H1 (cell line): ENCODE measurements around the gene PDE4C. TPM values are rescaled to one million over a fixed set of nuclear protein-coding genes. Genes with fewer than 3 reads are reported as not detected.
A peak's percentile ranks its signal among the peaks of the same experiment; 100 is the strongest.

ENCODE experiments used
- CTCF ChIA-PET: fragments of 300-600 bp; sonication (Branson Sonifier 250); formaldehyde crosslinking; loops from one replicate; lab custom pipeline; 2021; ENCODE audit not compliant: partially characterized antibody; lab: Charles Lee
- POLR2A ChIA-PET: fragments of 300-600 bp; sonication (Branson Sonifier 250); formaldehyde crosslinking; loops from one replicate; lab custom pipeline; 2021; ENCODE audit warnings: inconsistent platforms; ENCODE audit not compliant: partially characterized antibody; lab: Charles Lee
- DNase-seq, 2 experiments: peaks; one replicate each; pipeline versions ENCODE4 v3.0.0 to v3.0.0-alpha.2; 2010 to 2022; ENCODE audit warnings: low spot score in 2 of 2, low read depth in 1 of 2, mixed read lengths in 1 of 2
- FAIRE-seq: peaks from 2 replicates; lab custom pipeline; 2011; peaks lifted over from hg19 to GRCh38; lab: Jason Lieb, UNC
- H2AFZ ChIP-seq: 2 replicates; pipeline ENCODE4 v1.8.1; 2012; ENCODE audit warnings: low read length, inconsistent platforms
- H2AK5ac ChIP-seq: 2 replicates; pipeline ENCODE4 v1.6.1; 2013; ENCODE audit warnings: low read depth, low read length
- H2BK120ac ChIP-seq: replicated peaks from 2 replicates; pipeline ENCODE3; 2013; ENCODE audit warnings: low read depth, low read length, inconsistent platforms
- H2BK12ac ChIP-seq: 2 replicates; pipeline ENCODE4 v1.6.1; 2013; ENCODE audit warnings: low read depth, low read length
- H2BK15ac ChIP-seq: 2 replicates; pipeline ENCODE4 v1.6.1; 2013; ENCODE audit warnings: low read length
- H2BK20ac ChIP-seq: 2 replicates; pipeline ENCODE4 v1.6.1; 2013; ENCODE audit warnings: low read length
- H2BK5ac ChIP-seq: 2 replicates; pipeline ENCODE4 v1.6.1; 2013; ENCODE audit warnings: low read depth, low read length
- H3K14ac ChIP-seq: 2 replicates; pipeline ENCODE4 v1.6.1; 2013; ENCODE audit warnings: inconsistent platforms; ENCODE audit not compliant: insufficient read length
- H3K18ac ChIP-seq: 2 replicates; pipeline ENCODE4 v1.6.1; 2013; ENCODE audit warnings: low read length; ENCODE audit errors: extremely low read depth
- H3K23ac ChIP-seq: 2 replicates; pipeline ENCODE4 v1.6.1; 2013; ENCODE audit warnings: inconsistent platforms; ENCODE audit not compliant: insufficient read length
- H3K23me2 ChIP-seq: 2 replicates; pipeline ENCODE4 v1.6.1; 2013; ENCODE audit warnings: low read depth, low read length
- H3K27ac ChIP-seq: 2 replicates; pipeline ENCODE4 v1.6.1; 2011; ENCODE audit warnings: low read depth, low read length, inconsistent platforms
- H3K27me3 ChIP-seq, 4 experiments: replicated peaks in 1 of 4; 1 replicate in 1 of 4; 2 replicates in 3 of 4; pipeline versions ENCODE4 v1.6.1 to v1.8.1; 2011 to 2013; ENCODE audit warnings: low read length in 3 of 4, mild to moderate bottlenecking in 3 of 4, inconsistent platforms in 2 of 4, mixed read lengths in 2 of 4, moderate library complexity in 1 of 4; ENCODE audit not compliant: control insufficient read depth in 3 of 4, insufficient read depth in 3 of 4; ENCODE audit errors: extremely low read depth in 1 of 4
- H3K36me3 ChIP-seq, 4 experiments: 2 replicates each; pipeline versions ENCODE4 v1.6.1 to v1.8.1; 2011 to 2013; ENCODE audit warnings: mild to moderate bottlenecking in 4 of 4, low read length in 3 of 4, moderate library complexity in 2 of 4, control low read depth in 1 of 4, inconsistent platforms in 1 of 4; ENCODE audit not compliant: insufficient read depth in 4 of 4, control insufficient read depth in 2 of 4
- H3K4ac ChIP-seq: replicated peaks from 2 replicates; pipeline ENCODE3; 2013; ENCODE audit warnings: low read length, low read depth, mixed read lengths, inconsistent platforms; ENCODE audit not compliant: insufficient read length
- H3K4me1 ChIP-seq, 4 experiments: replicated peaks in 1 of 4; 1 replicate in 1 of 4; 2 replicates in 3 of 4; pipeline versions ENCODE4 v1.6.1 to v1.8.1; 2011 to 2013; ENCODE audit warnings: low read length in 3 of 4, inconsistent platforms in 2 of 4, mixed read lengths in 1 of 4; ENCODE audit not compliant: insufficient read depth in 4 of 4, control insufficient read depth in 3 of 4
- H3K4me2 ChIP-seq, 2 experiments: 2 replicates each; pipeline versions ENCODE4 v1.6.1 to v1.8.1; 2011 to 2013; ENCODE audit warnings: low read depth in 2 of 2, low read length in 2 of 2, control low read depth in 1 of 2, inconsistent platforms in 1 of 2, mild to moderate bottlenecking in 1 of 2; ENCODE audit not compliant: insufficient read depth in 1 of 2
- H3K4me3 ChIP-seq, 4 experiments: fragments of 200-600, 300-600 bp in 1 of 4; sonication (generic), shearing (Covaris generic), sonication (Bioruptor Twin) in 1 of 4; 2 replicates each; pipeline versions ENCODE4 v1.5.1 to v1.8.1; 2011 to 2016; ENCODE audit warnings: low read length in 4 of 4, low read depth in 3 of 4, control low read depth in 2 of 4, inconsistent platforms in 2 of 4, mild to moderate bottlenecking in 2 of 4, mixed read lengths in 1 of 4, moderate library complexity in 1 of 4; ENCODE audit not compliant: insufficient read depth in 2 of 4; ENCODE audit errors: extremely low read depth in 1 of 4
- H3K56ac ChIP-seq: replicated peaks from 2 replicates; pipeline ENCODE3; 2013; ENCODE audit warnings: low read depth, mild to moderate bottlenecking, mixed read lengths, low read length, inconsistent platforms; ENCODE audit not compliant: insufficient read length
- H3K79me1 ChIP-seq: 2 replicates; pipeline ENCODE4 v1.6.1; 2013; ENCODE audit warnings: low read depth, low read length, control low read depth
- H3K79me2 ChIP-seq, 2 experiments: 2 replicates each; pipeline versions ENCODE4 v1.6.1 to v1.8.1; 2012 to 2013; ENCODE audit warnings: low read length in 2 of 2, mild to moderate bottlenecking in 2 of 2, inconsistent platforms in 1 of 2; ENCODE audit not compliant: insufficient read depth in 2 of 2, control insufficient read depth in 1 of 2
- H3K9ac ChIP-seq, 4 experiments: replicated peaks in 1 of 4; 1 replicate in 1 of 4; 2 replicates in 3 of 4; pipeline versions ENCODE4 v1.6.1 to v1.8.1; 2011 to 2013; ENCODE audit warnings: low read depth in 3 of 4, low read length in 3 of 4, control low read depth in 2 of 4, mild to moderate bottlenecking in 2 of 4, moderate library complexity in 2 of 4, inconsistent platforms in 1 of 4; ENCODE audit errors: extremely low read depth in 1 of 4
- H3K9me3 ChIP-seq, 2 experiments: 2 replicates each; pipeline versions ENCODE4 v1.6.1 to v1.8.1; 2012 to 2013; ENCODE audit warnings: mild to moderate bottlenecking in 2 of 2, moderate library complexity in 2 of 2, control low read depth in 1 of 2, inconsistent platforms in 1 of 2, low read depth in 1 of 2, low read length in 1 of 2, mixed read lengths in 1 of 2; ENCODE audit not compliant: insufficient read depth in 2 of 2
- H4K20me1 ChIP-seq, 2 experiments: replicated peaks in 1 of 2; 2 replicates each; pipeline versions ENCODE3 to v1.8.1; 2011 to 2013; ENCODE audit warnings: inconsistent platforms in 2 of 2, low read length in 2 of 2, mild to moderate bottlenecking in 1 of 2; ENCODE audit not compliant: insufficient read depth in 2 of 2, control insufficient read depth in 1 of 2
- H4K5ac ChIP-seq: 2 replicates; pipeline ENCODE4 v1.6.1; 2013; ENCODE audit warnings: low read length, low read depth, mixed read lengths, inconsistent platforms; ENCODE audit not compliant: insufficient read length
- H4K8ac ChIP-seq: 2 replicates; pipeline ENCODE4 v1.8.0; 2013; ENCODE audit warnings: mild to moderate bottlenecking, moderate library complexity, low read length, inconsistent platforms; ENCODE audit not compliant: insufficient read depth; ENCODE audit errors: extremely low read depth
- H4K91ac ChIP-seq: replicated peaks from 2 replicates; pipeline ENCODE3; 2013; ENCODE audit warnings: low read length, mixed read lengths, inconsistent platforms; ENCODE audit not compliant: insufficient read length
- BCL11A ChIP-seq, 2 experiments: IDR thresholded peaks; one replicate each; pipeline ENCODE4 v1.6.1; 2011; ENCODE audit warnings: low read depth in 2 of 2, low read length in 2 of 2, mild to moderate bottlenecking in 2 of 2
- CBX8 ChIP-seq: fragments of 300-800, 300-1000 bp; sonication (generic); IDR thresholded peaks from 2 replicates; pipeline ENCODE4 v1.7.1; 2016; ENCODE audit warnings: low read depth, low read length, borderline replicate concordance
- CHD2 ChIP-seq: IDR thresholded peaks from 2 replicates; pipeline ENCODE4 v1.6.1; 2012; ENCODE audit warnings: low read length, improper control_type of control experiment
- EP300 ChIP-seq, 2 experiments: IDR thresholded peaks; 1 replicate in 1 of 2; 2 replicates in 1 of 2; pipeline ENCODE4 v1.6.1; 2011 to 2012; ENCODE audit warnings: low read depth in 2 of 2, low read length in 2 of 2, mild to moderate bottlenecking in 2 of 2, borderline replicate concordance in 1 of 2, inconsistent platforms in 1 of 2, moderate library complexity in 1 of 2
- FOSL1 ChIP-seq: IDR thresholded peaks from 2 replicates; pipeline ENCODE4 v1.6.1; 2011; ENCODE audit warnings: mild to moderate bottlenecking, low read depth, low read length, moderate library complexity; ENCODE audit not compliant: insufficient read depth
- KDM4A ChIP-seq: IDR thresholded peaks from one replicate; pipeline ENCODE4 v1.7.1; 2012; ENCODE audit warnings: low read depth, mild to moderate bottlenecking, moderate library complexity, low read length, inconsistent platforms; ENCODE audit not compliant: severe bottlenecking
- KDM5A ChIP-seq: fragments of 200-600 bp; IDR thresholded peaks from 2 replicates; pipeline ENCODE4 v1.7.1; 2012; ENCODE audit warnings: mild to moderate bottlenecking, low read length, inconsistent platforms, mixed read lengths
- MAX ChIP-seq: IDR thresholded peaks from 2 replicates; pipeline ENCODE4 v1.6.1; 2012; ENCODE audit warnings: inconsistent platforms
- POLR2A ChIP-seq, 2 experiments: IDR thresholded peaks; 1 replicate in 1 of 2; 2 replicates in 1 of 2; pipeline ENCODE4 v1.6.1; 2011; ENCODE audit warnings: low read depth in 2 of 2, low read length in 2 of 2, mild to moderate bottlenecking in 2 of 2; ENCODE audit errors: control extremely low read depth in 1 of 2
- SIN3A ChIP-seq, 2 experiments: IDR thresholded peaks in 1 of 2; conservative IDR thresholded peaks in 1 of 2; 2 replicates each; pipeline ENCODE4 v1.6.1; 2011 to 2012; ENCODE audit warnings: low read length in 2 of 2, improper control_type of control experiment in 1 of 2, low read depth in 1 of 2, mild to moderate bottlenecking in 1 of 2
- SP1 ChIP-seq: IDR thresholded peaks from 2 replicates; pipeline ENCODE4 v1.6.1; 2011; ENCODE audit warnings: low read depth, low read length
- SP4 ChIP-seq: IDR thresholded peaks from 2 replicates; pipeline ENCODE4 v1.6.1; 2012; ENCODE audit warnings: low read length, inconsistent platforms
- SRF ChIP-seq: IDR thresholded peaks from 2 replicates; pipeline ENCODE4 v1.6.1; 2011; ENCODE audit warnings: mild to moderate bottlenecking, low read depth, low read length, moderate library complexity
- YY1 ChIP-seq: IDR thresholded peaks from 2 replicates; pipeline ENCODE4 v1.6.1; 2011; ENCODE audit warnings: low read depth, mild to moderate bottlenecking, low read length
- ZNF274 ChIP-seq: IDR thresholded peaks from 2 replicates; pipeline ENCODE4 v1.7.0; 2012; ENCODE audit warnings: low read length, borderline replicate concordance; ENCODE audit errors: extremely low read depth
- WGBS, 2 experiments: shearing (Covaris generic) in 1 of 2; methylation state at CpG; one replicate each; pipeline versions ENCODE4 v1.1.6 to v1.1.7; 2013 to 2015; ENCODE audit warnings: low lambda C conversion rate in 2 of 2, mixed read lengths in 2 of 2, inconsistent platforms in 1 of 2, low coverage in 1 of 2, missing lambda C conversion rate in 1 of 2; ENCODE audit not compliant: insufficient replicate concordance in 2 of 2, insufficient coverage in 1 of 2, insufficient read length in 1 of 2; ENCODE audit errors: extremely low coverage in 1 of 2, missing lambda C conversion rate in 1 of 2; 5-methylcytosine and 5-hydroxymethylcytosine counted together
- polyA plus RNA-seq, 7 experiments: library from polyadenylated mRNA; depleted of rRNA in 3 of 7; stranded (reverse) in 5 of 7; unstranded in 2 of 7; fragments of >200 nt in 5 of 7; fragments of 200-250 nt in 2 of 7; gene quantifications; 1 replicate in 5 of 7; 2 replicates in 1 of 7; 4 replicates in 1 of 7; pipeline versions ENCODE4 v1.2.1 to v1.2.3, GENCODE V29; 2011 to 2013; ENCODE audit warnings: missing spikeins in 2 of 7, mixed read lengths in 2 of 7
- total RNA-seq: library from RNA; stranded (reverse); fragmentation: NEBNext Ultra II Directional; extraction: Animal tissue kit (Norgen Biotek cat#: 25700); gene quantifications from 2 replicates; pipeline ENCODE4 v1.2.1, GENCODE V29; 2021

Gene PDE4C
- total and polyA plus RNA-seq, 2 of the 8 experiments (the other 6 are each of a cell fraction or from before 2014, with no cell fraction given), result 2.7 to 3.1 TPM

DNA sequence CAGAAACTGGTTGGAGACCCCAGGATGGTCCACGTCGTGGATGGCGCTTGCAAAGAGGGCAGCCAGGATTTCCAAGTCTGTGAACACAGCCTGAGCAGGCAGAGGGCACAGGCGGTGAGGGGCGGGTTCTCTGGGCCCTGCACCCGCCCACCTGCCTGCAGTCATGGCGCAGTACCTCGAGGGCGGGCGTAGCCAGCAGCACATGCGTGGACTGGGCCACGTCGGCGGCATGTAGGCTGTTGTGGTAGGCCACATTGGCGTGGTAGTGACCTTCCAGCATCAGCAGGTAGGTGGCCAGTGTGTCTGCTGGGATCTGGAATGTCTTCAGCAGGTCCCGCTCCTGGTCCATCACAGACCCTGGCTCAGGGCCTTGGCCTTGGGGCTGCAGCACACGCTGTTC, 8.1 kb downstream of the PDE4C start:
- Histone ChIP-seq H3K4me3 (no peak overlapping the region), H2BK20ac (0 out of 2 replicates have a peak overlapping the region, but pooled peaks have one; percentile 18), H2AK5ac (no peak overlapping the region), H3K27ac (no peak overlapping the region), H4K8ac (no peak overlapping the region), H2BK12ac (no peak overlapping the region), H3K27me3 (no peaks in the 10 kb centered on the region), H2AFZ (no peak overlapping the region), H3K4ac (no peak overlapping the region), H2BK15ac (no peak overlapping the region), H4K91ac (no peak overlapping the region), H2BK5ac (no peak overlapping the region), H3K9me3 (no peaks in the 10 kb centered on the region), H3K9ac (peak overlapping the region in 1 of 4 experiments; percentile 30; a peak in 1 of 7 replicates), H3K4me2 (no peak overlapping the region), H4K5ac (no peak overlapping the region), H3K56ac (no peak overlapping the region), H3K18ac (no peak overlapping the region), H3K14ac (no peak overlapping the region), H4K20me1 (no peaks in the 10 kb centered on the region), H3K79me1 (no peaks in the 10 kb centered on the region), H3K23me2 (no peaks in the 10 kb centered on the region; the same call in 1 of the 2 replicates), H3K4me1 (peaks cover 0 to 6% (median 6%) of the 10 kb centered on the region in 4 experiments; a peak in 5 of 7 replicates), H2BK120ac (no peak overlapping the region), H3K36me3 (no peaks in the 10 kb centered on the region), H3K23ac (no peak overlapping the region), H3K79me2 (no peaks in the 10 kb centered on the region)
- no peak for FAIRE-seq
- CTCF ChIA-PET, result interaction anchor here (2.0 to 8.3 kb wide), 4 partner anchors 9 to 105 kb away, joined by 5 to 87 read pairs (median 48); a partner anchor contains a TSS
- WGBS, 2 experiments, result 94% methylated on average over 17 of the region's 17 CpGs; no CpG with 5 or more reads in 1 of the 2 experiments
- no peak for DNase-seq
- POLR2A ChIA-PET, result interaction anchor here (3.3 kb wide), 1 partner anchor 9 kb away, joined by 24 read pairs; no protein-coding TSS in a partner anchor
- TF ChIP-seq CHD2 (no peak), MAX (no peak), KDM4A (no peak), YY1 (no peak), KDM5A (no peak), BCL11A (IDR thresholded peaks at IDR 0.05; ENCODE audit: low read depth in 2 of 2, low read length in 2 of 2) (no peak), SRF (no peak), SIN3A (conservative IDR thresholded peaks at IDR 0.05 in 1 of 2, IDR thresholded peaks at IDR 0.05 in 1 of 2; ENCODE audit: low read depth in 1 of 2, low read length in 2 of 2) (no peak), SP4 (no peak), ZNF274 (no peak), POLR2A (IDR thresholded peaks at IDR 0.05; ENCODE audit: control extremely low read depth in 1 of 2, low read depth in 2 of 2, low read length in 2 of 2) (no peak), EP300 (IDR thresholded peaks at IDR 0.05; ENCODE audit: borderline replicate concordance in 1 of 2, low read depth in 2 of 2, low read length in 2 of 2) (no peak), CBX8 (no peak), FOSL1 (no peak), SP1 (no peak)
